Neural progenitor cell (in vitro differentiated cells): ENCODE results near the gene CD99L2. TPM values are rescaled to one million over a fixed set of nuclear protein-coding genes. Genes with fewer than 3 reads are reported as not detected.
"Not testable (repeated sequence)": the region's sequence is repeated elsewhere in the genome, so short reads cannot be mapped to it uniquely, and the experiment has no call there.

Experiments used
- DNase-seq: peaks from one replicate; pipeline ENCODE4 v3.0.0-alpha.2; 2016; ENCODE audit warnings: low spot score
- H2AFZ ChIP-seq: fragments of 200-600 bp; sonication (generic); replicated peaks from 2 replicates; pipeline ENCODE4 v1.6.1; 2016; ENCODE audit warnings: antibody characterized with exemption
- H3F3A ChIP-seq: fragments of 200-600 bp; sonication (generic); 2 replicates; pipeline ENCODE4 v1.6.1; 2016; ENCODE audit warnings: antibody characterized with exemption, low read depth
- H3K27ac ChIP-seq: fragments of 200-600 bp; sonication (generic); 2 replicates; pipeline ENCODE4 v1.5.1; 2016; ENCODE audit warnings: mild to moderate bottlenecking
- H3K27me3 ChIP-seq: fragments of 200-600 bp; sonication (generic); 2 replicates; pipeline ENCODE4 v1.6.1; 2016; ENCODE audit warnings: mild to moderate bottlenecking, moderate library complexity
- H3K36me3 ChIP-seq: fragments of 200-600 bp; sonication (generic); 2 replicates; pipeline ENCODE4 v1.5.1; 2016
- H3K4me1 ChIP-seq: fragments of 200-600 bp; sonication (generic); 2 replicates; pipeline ENCODE4 v1.6.1; 2016; ENCODE audit warnings: mixed run types
- H3K4me2 ChIP-seq: fragments of 200-600 bp; sonication (generic); 2 replicates; pipeline ENCODE4 v1.6.1; 2016
- H3K4me3 ChIP-seq: fragments of 200-600 bp; sonication (generic); 2 replicates; pipeline ENCODE4 v1.5.1; 2016
- H3K79me2 ChIP-seq: fragments of 200-600 bp; sonication (generic); 2 replicates; pipeline ENCODE4 v1.6.1; 2016; ENCODE audit warnings: low read depth
- H3K9ac ChIP-seq: fragments of 200-600 bp; sonication (generic); 2 replicates; pipeline ENCODE4 v1.6.1; 2016
- H3K9me3 ChIP-seq: fragments of 200-600 bp; sonication (generic); 2 replicates; pipeline ENCODE4 v1.5.1; 2016; ENCODE audit warnings: low read depth
- H4K20me1 ChIP-seq: fragments of 200-600 bp; sonication (generic); 2 replicates; pipeline ENCODE4 v1.6.1; 2016; ENCODE audit warnings: low read depth
- H3K27ac Mint-ChIP-seq: 3 replicates; pipeline ENCODE4 v1.8.0; 2021; ENCODE audit warnings: mixed read lengths
- H3K27me3 Mint-ChIP-seq: 2 replicates; pipeline ENCODE4 v1.8.0; 2022; ENCODE audit warnings: low read depth, mild to moderate bottlenecking, inconsistent platforms, moderate library complexity, mixed read lengths; ENCODE audit not compliant: insufficient read depth
- H3K36me3 Mint-ChIP-seq: 3 replicates; pipeline ENCODE4 v1.8.0; 2021; ENCODE audit warnings: mixed read lengths
- H3K4me1 Mint-ChIP-seq: 3 replicates; pipeline ENCODE4 v1.8.0; 2021; ENCODE audit warnings: mixed read lengths
- H3K4me3 Mint-ChIP-seq: 3 replicates; pipeline ENCODE4 v1.8.0; 2021; ENCODE audit warnings: mild to moderate bottlenecking, moderate library complexity, mixed read lengths
- H3K9me3 Mint-ChIP-seq: 3 replicates; pipeline ENCODE4 v1.8.0; 2020; ENCODE audit warnings: mixed read lengths
- CTCF ChIP-seq: fragments of 200-600 bp; sonication (generic); IDR thresholded peaks from 2 replicates; pipeline ENCODE4 v1.5.1; 2017; ENCODE audit warnings: antibody characterized with exemption, mild to moderate bottlenecking
- EZH2 ChIP-seq: fragments of 200-600 bp; sonication (generic); IDR thresholded peaks from 2 replicates; pipeline ENCODE4 v1.6.1; 2017; ENCODE audit warnings: antibody characterized with exemption, mild to moderate bottlenecking, moderate library complexity
- EZH2phosphoT487 ChIP-seq: fragments of 200-600 bp; sonication (generic); IDR thresholded peaks from 2 replicates; pipeline ENCODE4 v1.6.1; 2017; ENCODE audit warnings: antibody characterized with exemption
- total RNA-seq: library from RNA; depleted of rRNA; stranded (reverse); fragments of >200 nt; gene quantifications from 2 replicates; pipeline ENCODE4 v1.2.3, GENCODE V29; 2015; ENCODE audit warnings: low replicate concordance

CD99L2 gene
- total RNA-seq, 1 donor from 2014 or later: 24.7 TPM

DNA sequence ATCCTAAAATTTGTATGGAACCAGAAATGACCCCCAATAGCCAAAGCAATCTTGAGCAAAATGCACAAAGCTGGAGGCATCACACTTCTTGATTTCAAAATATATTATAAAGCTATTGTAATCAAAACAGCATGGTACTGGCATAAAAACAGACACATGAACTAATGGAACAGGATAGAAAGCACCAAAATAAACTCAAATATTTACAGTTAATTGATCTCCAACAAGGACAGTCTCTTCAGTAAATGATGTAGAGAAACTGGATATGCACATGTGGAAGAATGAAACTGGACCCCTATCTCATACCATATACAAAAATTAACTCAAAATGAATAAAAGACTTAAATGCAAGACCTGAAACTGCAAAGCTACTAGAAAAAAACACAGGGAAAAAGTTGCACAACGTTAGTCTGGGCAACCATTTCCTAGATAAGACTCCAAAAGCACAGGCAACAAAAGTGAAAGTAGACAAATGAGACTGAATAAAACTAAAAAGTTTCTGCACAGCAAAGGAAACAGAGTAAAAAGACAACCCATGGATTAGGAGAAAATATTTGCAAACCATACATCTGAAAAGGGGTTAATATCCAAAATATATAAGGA is 64.9 kb downstream of the CD99L2 start:
- no peak for DNase-seq
- Histone ChIP-seq H3K9ac (no peak overlapping the region), H3K79me2 (no peaks in the 10 kb centered on the region), H3K9me3 (no peaks in the 10 kb centered on the region), H3K4me3 (no peak overlapping the region), H4K20me1 (no peaks in the 10 kb centered on the region), H3K4me1 (no peaks in the 10 kb centered on the region), H3K36me3 (no peaks in the 10 kb centered on the region), H3K27ac (no peak overlapping the region), H2AFZ (no peak overlapping the region), H3F3A (no peaks in the 10 kb centered on the region), H3K4me2 (no peak overlapping the region), H3K27me3 (no peaks in the 10 kb centered on the region)
- peaks cover 13% of the 10 kb centered on the region for H3K36me3 Mint-ChIP-seq
- no peaks in the 10 kb centered on the region for H3K4me1 Mint-ChIP-seq
- no peak overlapping the region for H3K27ac Mint-ChIP-seq
- H3K4me3 Mint-ChIP-seq: no peak overlapping the region
- TF ChIP-seq CTCF (no peak), EZH2 (no peak), EZH2phosphoT487 (no peak)
- H3K27me3 Mint-ChIP-seq: peaks cover 5% of the 10 kb centered on the region
- peaks cover 30% of the 10 kb centered on the region for H3K9me3 Mint-ChIP-seq

- Histone ChIP-seq H3F3A (no peaks in the 10 kb centered on the region), H3K4me3 (no peak overlapping the region)
Measured at GRCh38 chrX:150831863-150832262, 66.6 kb downstream of the CD99L2 start.

DNA sequence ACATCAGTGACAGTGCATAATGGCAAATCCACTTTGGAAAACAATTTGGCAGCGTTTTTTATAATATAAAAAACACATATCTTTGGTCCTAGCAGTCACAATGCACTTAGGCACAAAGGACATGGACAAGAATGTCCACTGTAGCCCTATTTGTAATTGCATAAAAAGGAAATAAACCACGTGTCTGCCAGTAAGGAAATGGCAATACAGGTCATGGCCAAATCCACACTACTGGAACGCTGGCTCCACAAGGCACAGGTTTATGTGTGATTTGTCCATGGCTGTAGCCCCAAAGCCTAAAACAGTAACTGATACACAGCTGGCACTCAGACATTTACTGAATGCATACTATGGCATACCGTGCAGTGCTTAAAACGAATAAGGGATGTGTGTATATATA is 69.7 kb downstream of the CD99L2 start:
- no peaks in the 10 kb centered on the region for H3K4me1 Mint-ChIP-seq
- Histone ChIP-seq H3K9me3 (no peaks in the 10 kb centered on the region), H3F3A (no peaks in the 10 kb centered on the region), H3K79me2 (no peaks in the 10 kb centered on the region), H3K9ac (no peak overlapping the region), H2AFZ (no peak overlapping the region), H3K4me2 (no peak overlapping the region), H3K36me3 (no peaks in the 10 kb centered on the region), H3K27ac (no peak overlapping the region), H3K4me3 (no peak overlapping the region), H3K27me3 (no peaks in the 10 kb centered on the region), H4K20me1 (no peaks in the 10 kb centered on the region), H3K4me1 (no peaks in the 10 kb centered on the region)
- H3K27me3 Mint-ChIP-seq: peaks cover 5% of the 10 kb centered on the region
- DNase-seq: no peak
- H3K36me3 Mint-ChIP-seq: peaks cover 18% of the 10 kb centered on the region
- peaks cover 14% of the 10 kb centered on the region for H3K9me3 Mint-ChIP-seq
- TF ChIP-seq CTCF (no peak), EZH2 (no peak), EZH2phosphoT487 (no peak)
- H3K27ac Mint-ChIP-seq: no peak overlapping the region
- H3K4me3 Mint-ChIP-seq: no peak overlapping the region

More at GRCh38 chrX:150831863-150832262, 66.6 kb downstream of the CD99L2 start:
- Mint-ChIP-seq H3K36me3 (peaks cover 17% of the 10 kb centered on the region), H3K4me3 (no peak overlapping the region), H3K27ac (no peak overlapping the region), H3K9me3 (peaks cover 30% of the 10 kb centered on the region), H3K4me1 (no peaks in the 10 kb centered on the region), H3K27me3 (peaks cover 5% of the 10 kb centered on the region)
- H3K36me3 ChIP-seq: no peaks in the 10 kb centered on the region
- H3K4me1 ChIP-seq: no peaks in the 10 kb centered on the region
- no peaks in the 10 kb centered on the region for H4K20me1 ChIP-seq
- H2AFZ ChIP-seq: no peak overlapping the region
- no peak for DNase-seq
- H3K9ac ChIP-seq: no peak overlapping the region
- no peaks in the 10 kb centered on the region for H3K27me3 ChIP-seq
- H3K79me2 ChIP-seq: no peaks in the 10 kb centered on the region
- no peak overlapping the region for H3K4me2 ChIP-seq
- no peak for TF ChIP-seq EZH2
- no peak for TF ChIP-seq EZH2phosphoT487
- no peak for TF ChIP-seq CTCF
- no peaks in the 10 kb centered on the region for H3K9me3 ChIP-seq
- H3K27ac ChIP-seq: no peak overlapping the region

GRCh38 chrX:150824352-150824751 is 74.1 kb downstream of the CD99L2 start:
- H3K9me3 Mint-ChIP-seq: peaks cover 17% of the 10 kb centered on the region
- H3F3A ChIP-seq, H3K27ac Mint-ChIP-seq: not testable (repeated sequence)

DNA sequence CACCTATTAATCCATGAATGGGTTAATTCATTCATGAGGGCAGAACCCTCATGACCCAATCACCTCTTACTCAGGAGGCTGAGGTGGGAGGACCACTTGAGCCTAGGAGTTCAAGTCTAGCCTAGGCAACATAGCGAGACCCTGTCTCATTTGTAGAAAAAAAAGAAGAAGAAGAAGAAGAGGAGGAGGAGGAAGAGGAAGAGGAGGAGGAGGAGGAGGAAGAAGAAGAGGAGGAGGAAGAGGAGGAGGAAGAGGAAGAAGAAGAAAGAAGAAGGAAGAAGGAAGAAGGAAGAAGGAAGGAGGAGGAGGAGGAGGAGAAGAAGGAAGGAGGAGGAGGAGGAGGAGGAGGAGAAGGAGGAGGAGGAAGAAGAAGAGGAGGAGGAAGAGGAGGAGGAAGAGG is 74.6 kb downstream of the CD99L2 start:
- not testable (repeated sequence) for H3K27ac ChIP-seq, H3K27ac Mint-ChIP-seq, H2AFZ ChIP-seq, H3K9ac ChIP-seq, H3K27me3 ChIP-seq, H3K79me2 ChIP-seq, H3K4me1 Mint-ChIP-seq, H3K36me3 ChIP-seq, DNase-seq, H3F3A ChIP-seq, H3K4me1 ChIP-seq, H3K27me3 Mint-ChIP-seq, H3K4me3 ChIP-seq, H3K4me3 Mint-ChIP-seq, H4K20me1 ChIP-seq, H3K4me2 ChIP-seq
- peaks cover 12% of the 10 kb centered on the region for H3K9me3 ChIP-seq
- H3K9me3 Mint-ChIP-seq: peaks cover 17% of the 10 kb centered on the region
- peaks cover 12% of the 10 kb centered on the region for H3K36me3 Mint-ChIP-seq

More at GRCh38 chrX:150824352-150824751, 74.1 kb downstream of the CD99L2 start:
- not testable (repeated sequence) for H3K79me2 ChIP-seq, H3K4me3 Mint-ChIP-seq, H3K36me3 ChIP-seq, H3K4me2 ChIP-seq, H3K4me1 ChIP-seq, H3K4me1 Mint-ChIP-seq, H3K27me3 ChIP-seq, H3K4me3 ChIP-seq, DNase-seq, H3K9ac ChIP-seq, H3K27me3 Mint-ChIP-seq, H2AFZ ChIP-seq, H3K27ac ChIP-seq, H4K20me1 ChIP-seq
- peaks cover 12% of the 10 kb centered on the region for H3K36me3 Mint-ChIP-seq
- peaks cover 12% of the 10 kb centered on the region for H3K9me3 ChIP-seq
